ENCODE data around the gene GOLIM4.

GRCh38 chr3:168006584-168006983, 89.1 kb downstream of the GOLIM4 start:
- TF ChIP-seq CTCF (IDR thresholded peaks at IDR 0.05) (no peak), POLR2A (IDR thresholded peaks at IDR 0.05) (no peak)

Measured in testis (tissue), 2 donors.